Peyer's patch (tissue), 4 donors: ENCODE results near the gene C20orf204. TPM values are rescaled to one million over a fixed set of nuclear protein-coding genes. Genes with fewer than 3 reads are reported as not detected.

Experiments
- DNase-seq, 3 donors: peaks; one replicate each; pipeline ENCODE4 v3.0.0-alpha.2; 2017 to 2019
- H3K27ac ChIP-seq, 4 donors: fragments of 200-600 bp; sonication (generic); one replicate each; pipeline ENCODE4 v1.5.1; 2016 to 2019
- H3K27me3 ChIP-seq, 2 donors: fragments of 200-600 bp; sonication (generic); one replicate each; pipeline ENCODE4 v1.5.1; 2019
- H3K36me3 ChIP-seq, 3 donors: fragments of 200-600 bp; sonication (generic); one replicate each; pipeline ENCODE4 v1.5.1; 2016 to 2019
- H3K4me1 ChIP-seq, 4 donors: fragments of 200-600 bp; sonication (generic); one replicate each; pipeline ENCODE4 v1.5.1; 2016 to 2019
- H3K4me3 ChIP-seq, 4 donors: fragments of 200-600 bp; sonication (generic); 1 replicate in 3 of 4; 2 replicates in 1 of 4; pipeline ENCODE4 v1.5.1; 2016 to 2019; ENCODE audit warnings: mild to moderate bottlenecking in 1 of 4
- H3K9me3 ChIP-seq, 4 donors: fragments of 200-600 bp; sonication (generic); one replicate each; pipeline ENCODE4 v1.5.1; 2016 to 2019; ENCODE audit warnings: mild to moderate bottlenecking in 1 of 4
- POLR2A ChIP-seq, 2 donors: fragments of 450-650 bp; IDR thresholded peaks; one replicate each; pipeline ENCODE4 v1.5.1; 2017; ENCODE audit warnings: antibody characterized with exemption in 2 of 2, mild to moderate bottlenecking in 2 of 2, moderate library complexity in 2 of 2
- total RNA-seq, 4 donors: library from RNA; depleted of rRNA; stranded (reverse); fragments of >200 nt; gene quantifications; one replicate each; pipeline ENCODE4 v1.1.0, GENCODE V29; 2016
- TF ChIP-seq, protein P1 (sequence below), 6 experiments: fragments of 450-650 bp in 4 of 6; fragments of 200-600 bp in 2 of 6; sonication (generic) in 1 of 6; IDR thresholded peaks; one replicate each; pipeline ENCODE4 v1.5.1; 2017 to 2019; ENCODE audit warnings: antibody characterized with exemption in 6 of 6, mild to moderate bottlenecking in 3 of 6, moderate library complexity in 1 of 6

Gene C20orf204
- total RNA-seq, 4 donors from 2014 or later = 0.18 to 2.1 (median 1.1) TPM

DNA sequence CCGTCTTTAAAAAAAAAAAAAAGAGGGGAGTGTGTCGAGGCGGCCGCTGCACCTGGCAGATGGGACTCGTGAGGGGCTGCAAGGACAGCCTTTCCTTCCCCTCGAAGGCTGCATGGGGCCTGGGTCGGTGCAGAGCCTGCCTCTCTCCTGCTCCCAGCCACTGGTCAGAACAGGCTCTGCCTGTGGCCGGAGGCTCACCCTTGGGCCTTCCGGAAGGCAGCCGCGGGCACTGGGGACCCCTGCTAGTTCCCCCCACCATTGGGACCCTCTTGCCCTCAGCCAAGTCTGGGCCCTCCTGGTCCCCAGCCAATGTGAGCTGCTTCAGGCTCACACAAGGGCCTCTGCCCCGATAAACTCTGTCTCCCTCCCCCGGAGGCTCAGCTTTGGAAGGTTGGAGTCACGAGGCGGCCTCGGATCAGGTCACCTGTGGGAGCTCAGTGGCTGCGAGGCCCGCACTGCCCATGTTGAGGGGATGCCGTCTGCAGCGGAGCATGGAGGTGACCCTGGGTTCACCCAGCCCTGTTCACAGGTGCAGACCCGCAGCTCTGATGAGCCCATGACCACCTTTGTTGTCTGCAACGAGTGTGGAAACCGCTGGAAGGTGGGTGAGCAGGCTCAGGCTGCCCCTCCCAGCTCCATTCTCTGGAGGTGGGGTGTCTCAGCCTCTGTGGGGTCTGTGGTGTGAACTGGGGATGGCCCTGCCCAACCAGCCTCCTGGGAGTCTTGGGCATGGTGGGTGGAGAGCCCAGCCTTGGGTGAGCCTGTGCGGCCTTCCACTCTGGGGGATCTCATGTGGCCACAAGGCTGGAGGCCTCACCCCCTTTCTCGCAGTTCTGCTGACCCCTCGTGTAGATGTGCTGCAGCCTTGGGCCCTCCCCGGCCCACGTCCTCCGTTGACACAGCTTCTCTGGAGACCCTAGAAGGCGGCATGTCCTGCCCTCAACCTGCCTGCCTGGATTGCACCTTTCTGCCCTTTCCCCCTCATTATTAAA, 35.7 kb downstream of the C20orf204 start:
- Histone ChIP-seq H3K27ac (peak overlapping the region in 1 of 4 donors; percentile 71), H3K4me3 (no peak overlapping the region), H3K36me3 (peaks cover 0 to 25% (median 0%) of the 10 kb centered on the region in 3 donors), H3K4me1 (peaks cover 0 to 41% (median 1%) of the 10 kb centered on the region in 4 donors), H3K27me3 (no peaks in the 10 kb centered on the region), H3K9me3 (no peaks in the 10 kb centered on the region)
- TF ChIP-seq POLR2A (IDR thresholded peaks at IDR 0.05) = no peak
- TF ChIP-seq, protein P1, sequence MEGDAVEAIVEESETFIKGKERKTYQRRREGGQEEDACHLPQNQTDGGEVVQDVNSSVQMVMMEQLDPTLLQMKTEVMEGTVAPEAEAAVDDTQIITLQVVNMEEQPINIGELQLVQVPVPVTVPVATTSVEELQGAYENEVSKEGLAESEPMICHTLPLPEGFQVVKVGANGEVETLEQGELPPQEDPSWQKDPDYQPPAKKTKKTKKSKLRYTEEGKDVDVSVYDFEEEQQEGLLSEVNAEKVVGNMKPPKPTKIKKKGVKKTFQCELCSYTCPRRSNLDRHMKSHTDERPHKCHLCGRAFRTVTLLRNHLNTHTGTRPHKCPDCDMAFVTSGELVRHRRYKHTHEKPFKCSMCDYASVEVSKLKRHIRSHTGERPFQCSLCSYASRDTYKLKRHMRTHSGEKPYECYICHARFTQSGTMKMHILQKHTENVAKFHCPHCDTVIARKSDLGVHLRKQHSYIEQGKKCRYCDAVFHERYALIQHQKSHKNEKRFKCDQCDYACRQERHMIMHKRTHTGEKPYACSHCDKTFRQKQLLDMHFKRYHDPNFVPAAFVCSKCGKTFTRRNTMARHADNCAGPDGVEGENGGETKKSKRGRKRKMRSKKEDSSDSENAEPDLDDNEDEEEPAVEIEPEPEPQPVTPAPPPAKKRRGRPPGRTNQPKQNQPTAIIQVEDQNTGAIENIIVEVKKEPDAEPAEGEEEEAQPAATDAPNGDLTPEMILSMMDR (IDR thresholded peaks at IDR 0.05) = no peak
- peak in 2 of 3 donors; percentile 69 to 72 for DNase-seq

DNA sequence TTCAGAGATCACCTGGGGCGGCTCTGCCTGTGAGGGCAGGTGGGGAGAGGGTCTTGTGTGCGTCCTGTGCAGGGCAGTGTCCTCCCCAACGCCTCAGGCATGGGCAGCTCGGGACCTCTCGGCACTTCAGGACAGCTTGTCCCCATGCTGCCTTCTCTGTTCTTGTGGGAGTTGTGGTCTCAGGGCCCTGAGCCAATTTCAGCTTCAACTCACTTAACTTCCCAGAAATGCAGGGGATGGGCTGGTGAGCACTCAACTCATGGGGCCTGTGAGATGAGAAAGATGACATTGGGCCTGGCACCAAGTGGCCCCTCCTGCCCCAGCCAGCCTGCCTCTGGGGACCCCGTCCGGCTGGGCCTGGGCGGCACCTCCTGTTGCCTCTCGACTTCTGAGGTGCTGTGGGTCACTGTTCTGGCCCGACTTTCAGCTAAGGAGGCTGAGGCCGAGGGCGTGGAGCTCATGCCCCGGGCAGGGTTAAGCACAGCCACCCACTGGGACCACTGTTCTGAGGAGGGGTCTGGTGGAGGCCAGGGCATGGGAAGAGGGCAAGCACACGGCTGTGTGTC, 36.6 kb downstream of the C20orf204 start:
- TF ChIP-seq POLR2A (IDR thresholded peaks at IDR 0.05) = no peak
- TF ChIP-seq, protein P1 (IDR thresholded peaks at IDR 0.05) = no peak
- no peak for DNase-seq
- no peaks in the 10 kb centered on the region for H3K27me3 ChIP-seq
- peaks cover 0 to 25% (median 0%) of the 10 kb centered on the region in 3 donors for H3K36me3 ChIP-seq
- H3K9me3 ChIP-seq = no peaks in the 10 kb centered on the region
- peaks cover 0 to 39% (median 0%) of the 10 kb centered on the region in 4 donors for H3K4me1 ChIP-seq
- no peak overlapping the region for H3K4me3 ChIP-seq
- H3K27ac ChIP-seq = peak overlapping the region in 1 of 4 donors; percentile 71

DNA sequence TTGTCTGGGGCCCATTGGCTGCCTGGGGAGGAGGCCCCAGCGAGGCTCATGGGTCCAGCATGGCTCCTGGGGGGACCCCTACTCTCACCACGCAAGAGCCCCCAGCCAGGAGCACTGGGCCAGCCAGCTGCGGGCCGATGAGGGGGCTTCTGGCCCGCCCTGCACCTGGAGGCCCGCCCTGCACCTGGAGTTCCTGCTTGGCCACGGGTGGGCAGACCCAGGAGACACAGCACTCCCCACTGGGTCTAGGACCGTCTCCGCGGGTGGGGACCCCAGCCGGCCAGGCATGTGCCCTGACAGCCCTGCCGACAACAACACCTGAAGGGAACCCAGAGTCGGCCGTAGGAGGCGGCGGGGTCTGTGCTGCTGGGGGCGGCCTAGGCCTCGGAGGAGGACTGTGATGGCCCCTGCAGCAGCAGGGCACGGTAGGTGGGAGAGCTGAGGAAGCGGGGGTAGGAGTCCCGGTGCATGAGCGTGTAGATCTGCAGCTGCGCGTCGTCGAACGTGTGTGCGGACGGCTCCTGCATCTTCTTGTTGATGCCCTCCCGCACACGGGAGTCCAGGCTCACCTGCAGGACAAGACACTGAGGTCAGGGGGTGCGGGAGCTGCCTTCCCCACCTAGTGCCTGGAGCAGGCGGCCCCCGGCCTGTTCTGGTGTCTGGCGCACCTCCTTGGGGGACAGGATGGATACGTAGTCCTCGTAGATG, 37.6 kb downstream of the C20orf204 start:
- Histone ChIP-seq H3K36me3 (peaks cover 0 to 25% (median 0%) of the 10 kb centered on the region in 3 donors), H3K27me3 (no peaks in the 10 kb centered on the region), H3K27ac (peak overlapping the region in 1 of 4 donors; percentile 25), H3K9me3 (no peaks in the 10 kb centered on the region), H3K4me3 (no peak overlapping the region), H3K4me1 (peaks cover 0 to 46% (median 4%) of the 10 kb centered on the region in 4 donors)
- no peak for DNase-seq
- TF ChIP-seq POLR2A (IDR thresholded peaks at IDR 0.05) = no peak
- TF ChIP-seq, protein P1 (IDR thresholded peaks at IDR 0.05) = no peak

DNA sequence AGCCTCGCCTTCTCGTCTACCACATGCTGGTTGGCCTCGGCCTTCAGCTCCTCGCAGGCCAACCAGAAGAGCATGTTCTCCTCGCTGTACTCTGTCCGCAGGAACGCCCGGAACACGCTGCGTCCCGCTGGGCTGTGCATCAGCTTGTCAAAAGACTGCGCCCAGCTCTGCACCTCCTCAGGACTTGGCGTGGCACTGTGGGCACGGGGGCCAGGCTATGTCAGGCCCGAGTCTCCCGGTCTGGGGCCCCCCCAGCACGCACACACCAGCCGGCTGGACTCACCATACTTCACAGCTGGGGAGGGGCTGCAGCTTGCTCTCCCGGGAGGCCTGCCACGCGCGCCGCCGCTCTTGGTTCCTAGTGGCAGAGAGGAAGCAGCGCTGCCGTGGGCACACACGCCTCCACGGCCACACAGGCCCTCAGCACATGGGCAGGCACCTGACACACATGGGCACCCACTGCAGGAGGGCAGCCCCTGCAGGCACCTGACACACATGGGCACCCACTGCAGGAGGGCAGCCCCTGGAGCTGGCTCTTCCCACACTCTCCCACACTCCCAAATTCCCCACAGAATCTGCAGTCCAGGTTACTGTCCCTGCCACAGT, 38.3 kb downstream of the C20orf204 start:
- peaks cover 0 to 25% (median 0%) of the 10 kb centered on the region in 3 donors for H3K36me3 ChIP-seq
- no peak for DNase-seq
- no peaks in the 10 kb centered on the region for H3K27me3 ChIP-seq
- no peak for TF ChIP-seq POLR2A (IDR thresholded peaks at IDR 0.05)
- TF ChIP-seq, protein P1 (IDR thresholded peaks at IDR 0.05) = no peak
- no peaks in the 10 kb centered on the region for H3K9me3 ChIP-seq
- H3K4me3 ChIP-seq = no peak overlapping the region
- H3K27ac ChIP-seq = peak overlapping the region in 1 of 4 donors; percentile 8
- H3K4me1 ChIP-seq = peaks cover 0 to 46% (median 7%) of the 10 kb centered on the region in 4 donors

DNA sequence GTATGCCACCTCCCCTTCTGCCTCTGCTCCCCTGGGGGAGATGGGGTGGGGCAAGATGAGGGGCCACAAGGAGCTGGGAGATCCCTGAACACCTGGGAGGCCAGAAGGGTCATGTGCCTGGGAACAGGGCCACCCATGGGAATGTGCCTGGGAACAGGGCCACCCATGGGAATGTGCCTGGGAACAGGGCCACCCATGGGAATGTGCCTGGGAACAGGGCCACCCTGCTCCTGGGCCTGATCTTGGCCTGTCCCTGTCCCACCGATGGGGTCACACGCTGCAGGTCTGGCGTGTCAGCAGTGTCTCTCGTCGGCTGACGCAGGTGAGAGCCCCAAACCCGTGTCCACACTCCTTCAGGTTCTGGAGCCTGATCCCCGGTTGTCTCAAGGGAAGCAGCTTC, 39.0 kb downstream of the C20orf204 start:
- H3K27me3 ChIP-seq = no peaks in the 10 kb centered on the region

More for the DNA sequence above, 39.0 kb downstream of the C20orf204 start:
- peaks cover 0 to 45% (median 8%) of the 10 kb centered on the region in 4 donors for H3K4me1 ChIP-seq
- H3K27ac ChIP-seq = peak overlapping the region in 1 of 4 donors; percentile 8
- H3K9me3 ChIP-seq = no peaks in the 10 kb centered on the region
- H3K36me3 ChIP-seq = peaks cover 0 to 25% (median 0%) of the 10 kb centered on the region in 3 donors
- H3K4me3 ChIP-seq = no peak overlapping the region
- DNase-seq = no peak
- TF ChIP-seq, protein P1 (IDR thresholded peaks at IDR 0.05) = no peak
- TF ChIP-seq POLR2A (IDR thresholded peaks at IDR 0.05) = no peak
